Measurements from ENCODE around the gene PDSS2.
"Not testable (repeated sequence)": the region's sequence is repeated elsewhere in the genome, so short reads cannot be mapped to it uniquely, and the experiment has no call there.

Gene PDSS2

GRCh38 chr6:107207251-107207873 lies 252.0 kb downstream of the PDSS2 start:
- no peak for DNase-seq

GRCh38 chr6:107205058-107205998 lies 254.0 kb downstream of the PDSS2 start:
- no peak for DNase-seq

GRCh38 chr6:107202876-107203468 lies 256.4 kb downstream of the PDSS2 start:
- DNase-seq, result no peak

GRCh38 chr6:107198631-107199416 lies 260.5 kb downstream of the PDSS2 start:
- no peak for DNase-seq

- peak; percentile 2 for DNase-seq
Observed at GRCh38 chr6:107196152-107196551, 263.2 kb downstream of the PDSS2 start.

GRCh38 chr6:107194723-107195122 lies 264.6 kb downstream of the PDSS2 start:
- not testable (repeated sequence) for DNase-seq

- no peak for DNase-seq
Observed at GRCh38 chr6:107192830-107193229, 266.5 kb downstream of the PDSS2 start.

- no peak for DNase-seq
Observed at GRCh38 chr6:107187630-107188029, 271.7 kb downstream of the PDSS2 start.

GRCh38 chr6:107186047-107186446 lies 273.3 kb downstream of the PDSS2 start:
- DNase-seq, result no peak

- no peak for DNase-seq
Observed at GRCh38 chr6:107185391-107185970, 273.9 kb downstream of the PDSS2 start.

GRCh38 chr6:107184435-107184834 lies 274.9 kb downstream of the PDSS2 start:
- DNase-seq, result no peak

- no peak for DNase-seq
Observed at GRCh38 chr6:107180099-107180498, 279.3 kb downstream of the PDSS2 start.

GRCh38 chr6:107179004-107179403 lies 280.4 kb downstream of the PDSS2 start:
- no peak for DNase-seq

- DNase-seq, result no peak
Observed at GRCh38 chr6:107173779-107174178, 285.6 kb downstream of the PDSS2 start.

- DNase-seq, result no peak
Observed at GRCh38 chr6:107171513-107171912, 287.9 kb downstream of the PDSS2 start.

- DNase-seq, result not testable (repeated sequence)
Observed at GRCh38 chr6:107164299-107164698, 295.1 kb downstream of the PDSS2 start.

GRCh38 chr6:107161521-107161920 lies 297.8 kb downstream of the PDSS2 start:
- DNase-seq, result no peak

- DNase-seq, result no peak
Observed at GRCh38 chr6:107156617-107157016, 302.7 kb downstream of the PDSS2 start.

- no peak for DNase-seq
Observed at GRCh38 chr6:107154801-107155160, 304.6 kb downstream of the PDSS2 start.

GRCh38 chr6:107154131-107154800 lies 305.1 kb downstream of the PDSS2 start:
- DNase-seq, result no peak

GRCh38 chr6:107152638-107153430 lies 306.5 kb downstream of the PDSS2 start:
- DNase-seq, result no peak
